GM12878 (cell line): ENCODE measurements around the gene CCSER1. TPM values are rescaled to one million over a fixed set of nuclear protein-coding genes. Genes with fewer than 3 reads are reported as not detected.

Source experiments
- ATAC-seq: fragments of 200-7000 bp; cut with Tn5 transposase; 3 replicates; pipeline ENCODE4 v1.9.1; 2020; ENCODE audit warnings: mild to moderate bottlenecking, moderate library complexity
- BruUV-seq: library from RNA; stranded (reverse); fragments of 400-500 nt; replicated peaks from 2 replicates; lab custom pipeline; 2021; lab: Mats Ljungman, UMichigan
- CTCF ChIA-PET: fragments of 300-600 bp; sonication (Branson Sonifier 250); formaldehyde crosslinking; extraction: SDS; loops from one replicate; lab custom pipeline; 2021; ENCODE audit warnings: inconsistent platforms; lab: Yijun Ruan, JAX
- POLR2A ChIA-PET: fragments of 350-600 bp; formaldehyde crosslinking; extraction: SDS; loops from one replicate; lab custom pipeline; 2021; ENCODE audit warnings: inconsistent platforms; lab: Charles Lee
- RAD21 ChIA-PET: fragments of 300-600 bp; sonication (Branson Sonifier 250); formaldehyde crosslinking; loops from one replicate; lab custom pipeline; 2023; ENCODE audit warnings: antibody characterized with exemption; ENCODE audit not compliant: unreplicated experiment; lab: Charles Lee
- SMC1A ChIA-PET: fragments of 300-600 bp; sonication (Branson Sonifier 250); formaldehyde crosslinking; loops from one replicate; lab custom pipeline; 2023; ENCODE audit not compliant: unreplicated experiment, uncharacterized antibody; lab: Charles Lee
- DNase-seq: peaks from one replicate; pipeline ENCODE4 v3.0.0-alpha.2; 2011; ENCODE audit warnings: low read depth, low spot score
- FAIRE-seq: peaks from 3 replicates; lab custom pipeline; 2011; peaks lifted over from hg19 to GRCh38; lab: Jason Lieb, UNC
- H2AFZ ChIP-seq: 2 replicates; pipeline ENCODE4 v1.6.0; 2011; ENCODE audit warnings: low read depth, low read length, control low read depth; ENCODE audit not compliant: control insufficient read depth
- H3K27ac ChIP-seq: 2 replicates; pipeline ENCODE4 v1.5.1; 2011; ENCODE audit warnings: control low read depth; ENCODE audit not compliant: control insufficient read depth, insufficient read depth
- H3K27me3 ChIP-seq, 2 experiments: replicated peaks in 1 of 2; 2 replicates each; pipeline versions ENCODE4 v1.6.0 to v1.6.1; 2011; ENCODE audit warnings: low read length in 1 of 2; ENCODE audit not compliant: control insufficient read depth in 2 of 2, insufficient read depth in 2 of 2
- H3K36me3 ChIP-seq, 2 experiments: 2 replicates each; pipeline ENCODE4 v1.5.1; 2011; ENCODE audit warnings: low read length in 1 of 2; ENCODE audit not compliant: control insufficient read depth in 2 of 2, insufficient read depth in 2 of 2
- H3K4me1 ChIP-seq: 2 replicates; pipeline ENCODE4 v1.6.1; 2011; ENCODE audit warnings: mild to moderate bottlenecking, low read length, moderate library complexity, mixed read lengths; ENCODE audit not compliant: control insufficient read depth, insufficient read depth
- H3K4me2 ChIP-seq: 2 replicates; pipeline ENCODE4 v1.6.0; 2011; ENCODE audit warnings: control low read depth; ENCODE audit not compliant: control insufficient read depth, insufficient read depth
- H3K4me3 ChIP-seq: fragments of 200-600 bp; sonication (generic); 2 replicates; pipeline ENCODE4 v1.5.1; 2016
- H3K79me2 ChIP-seq: 2 replicates; pipeline ENCODE4 v1.6.0; 2011; ENCODE audit warnings: low read length; ENCODE audit not compliant: control insufficient read depth, insufficient read depth
- H3K9ac ChIP-seq: 2 replicates; pipeline ENCODE4 v1.8.0; 2011; ENCODE audit warnings: low read length, control low read depth, mixed read lengths; ENCODE audit not compliant: control insufficient read depth, insufficient read depth
- H3K9me3 ChIP-seq: replicated peaks from 3 replicates; pipeline ENCODE4 v1.5.1; 2011; ENCODE audit warnings: mild to moderate bottlenecking, low read length; ENCODE audit not compliant: control insufficient read depth, insufficient read depth
- H4K20me1 ChIP-seq: 2 replicates; pipeline ENCODE4 v1.6.0; 2011; ENCODE audit not compliant: control insufficient read depth, insufficient read depth
- EP300 ChIP-seq, 2 experiments: fragments of 150-350 bp in 1 of 2; IDR thresholded peaks; 2 replicates each; pipeline ENCODE4 v1.6.1; 2011 to 2012; ENCODE audit warnings: low read depth in 2 of 2, low read length in 2 of 2, borderline replicate concordance in 1 of 2, improper control_type of control experiment in 1 of 2, inconsistent platforms in 1 of 2; ENCODE audit not compliant: control insufficient read depth in 1 of 2
- ZNF207 ChIP-seq: fragments of 450-650 bp; IDR thresholded peaks from 2 replicates; pipeline ENCODE4 v1.6.1; 2014; ENCODE audit warnings: antibody characterized with exemption, mild to moderate bottlenecking, borderline replicate concordance
- in situ Hi-C: fragments of 300-500 bp; cut with MboI; formaldehyde crosslinking; loops from 9 replicates; pipeline ENCODE4 v1.14.3; 2018; ENCODE audit warnings: mixed read lengths
- intact Hi-C: fragments of 100-400 bp; cut with micrococcal nuclease; formaldehyde crosslinking; loops from one replicate; pipeline ENCODE4 v1.14.2; 2022; ENCODE audit not compliant: unreplicated experiment
- polyA plus RNA-seq, 11 experiments: library from polyadenylated mRNA; depleted of rRNA in 4 of 11; unstranded in 6 of 11; stranded (reverse) in 5 of 11; fragments of >200 nt; fragmentation: Nextera tagmentation in 4 of 11; fragmentation: Illumina TruSeq in 1 of 11; extraction: Ambion mirVana in 4 of 11; extraction: Trizol in 1 of 11; gene quantifications; 1 replicate in 1 of 11; 2 replicates in 10 of 11; pipeline versions ENCODE4 v1.2.1 to v1.2.3, GENCODE V29; 2011 to 2016; ENCODE audit warnings: inconsistent platforms in 2 of 11, missing spikeins in 2 of 11, low read depth in 1 of 11
- total RNA-seq, 4 experiments: library from RNA; depleted of rRNA in 3 of 4; stranded (reverse); fragments of >200 nt in 3 of 4; fragmentation: Illumina TruSeq in 1 of 4; extraction: Trizol in 1 of 4; gene quantifications; 2 replicates each; pipeline versions ENCODE4 v1.2.1 to v1.2.3, GENCODE V29; 2013 to 2021
- TF ChIP-seq, protein P1 (sequence below): IDR thresholded peaks from 2 replicates; pipeline ENCODE4 v1.6.1; 2012; ENCODE audit warnings: low read depth, low read length, improper control_type of control experiment
- TF ChIP-seq, protein P2 (sequence below): fragments of 150-350 bp; IDR thresholded peaks from 2 replicates; pipeline ENCODE4 v1.6.1; 2014; ENCODE audit warnings: mild to moderate bottlenecking, low read depth, low read length

CCSER1 gene
- total and polyA plus RNA-seq, 10 of the 15 experiments (the other 5 are each of a cell fraction or from before 2014, with no cell fraction given), result 0.22 to 2.7 (median 1.0) TPM

DNA sequence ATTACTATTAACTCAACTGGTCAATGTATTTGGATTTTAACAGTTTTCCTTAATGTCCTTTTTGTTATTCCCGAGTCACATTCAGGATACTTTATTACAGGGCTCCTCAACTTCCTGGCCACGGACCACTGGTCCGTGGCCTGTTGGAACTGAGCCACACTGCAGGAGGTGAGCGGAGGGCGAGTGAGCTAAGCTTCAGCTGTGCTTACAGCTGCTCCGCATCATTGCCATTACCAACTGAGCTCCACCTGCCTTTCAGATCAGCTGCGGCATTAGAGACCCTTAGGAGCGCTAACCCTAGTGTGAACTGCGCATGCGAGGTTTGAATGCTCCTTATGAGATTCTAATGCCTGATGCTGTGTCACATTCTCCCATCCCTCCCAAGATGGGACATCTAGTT is 591.7 kb downstream of the CCSER1 start (continued):
- TF ChIP-seq, protein P1, sequence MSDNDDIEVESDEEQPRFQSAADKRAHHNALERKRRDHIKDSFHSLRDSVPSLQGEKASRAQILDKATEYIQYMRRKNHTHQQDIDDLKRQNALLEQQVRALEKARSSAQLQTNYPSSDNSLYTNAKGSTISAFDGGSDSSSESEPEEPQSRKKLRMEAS, result no peak
- no peak for TF ChIP-seq EP300 (IDR thresholded peaks at IDR 0.05; ENCODE audit: borderline replicate concordance in 1 of 2, control insufficient read depth in 1 of 2, low read depth in 2 of 2, low read length in 2 of 2)
- TF ChIP-seq ZNF207, result no peak

DNA sequence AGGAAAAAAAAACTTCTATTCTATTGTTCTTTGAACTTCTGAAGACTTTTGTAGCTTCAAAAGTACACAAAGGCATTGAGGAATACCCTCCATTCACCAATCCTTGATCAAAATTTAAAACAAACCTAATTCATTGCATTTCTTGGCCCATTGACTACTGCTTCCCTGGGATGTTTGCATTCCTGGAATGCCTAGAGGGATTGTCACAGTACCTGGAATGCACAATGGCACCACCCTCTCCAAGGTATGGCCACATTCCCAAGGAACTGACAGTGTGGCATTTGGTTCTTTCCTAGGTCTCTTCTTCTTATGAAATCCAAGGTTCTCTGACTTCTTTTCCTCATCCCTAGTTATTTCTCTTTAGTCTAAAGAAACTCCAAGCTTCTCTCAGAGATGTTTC is 600.7 kb downstream of the CCSER1 start:
- TF ChIP-seq, protein P2, sequence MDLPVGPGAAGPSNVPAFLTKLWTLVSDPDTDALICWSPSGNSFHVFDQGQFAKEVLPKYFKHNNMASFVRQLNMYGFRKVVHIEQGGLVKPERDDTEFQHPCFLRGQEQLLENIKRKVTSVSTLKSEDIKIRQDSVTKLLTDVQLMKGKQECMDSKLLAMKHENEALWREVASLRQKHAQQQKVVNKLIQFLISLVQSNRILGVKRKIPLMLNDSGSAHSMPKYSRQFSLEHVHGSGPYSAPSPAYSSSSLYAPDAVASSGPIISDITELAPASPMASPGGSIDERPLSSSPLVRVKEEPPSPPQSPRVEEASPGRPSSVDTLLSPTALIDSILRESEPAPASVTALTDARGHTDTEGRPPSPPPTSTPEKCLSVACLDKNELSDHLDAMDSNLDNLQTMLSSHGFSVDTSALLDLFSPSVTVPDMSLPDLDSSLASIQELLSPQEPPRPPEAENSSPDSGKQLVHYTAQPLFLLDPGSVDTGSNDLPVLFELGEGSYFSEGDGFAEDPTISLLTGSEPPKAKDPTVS, result no peak
- POLR2A ChIA-PET, result no interaction called here
- no peak overlapping the region for H2AFZ ChIP-seq

More for the DNA sequence above, 600.7 kb downstream of the CCSER1 start:
- Histone ChIP-seq H3K79me2 (no peaks in the 10 kb centered on the region), H3K4me1 (no peaks in the 10 kb centered on the region), H3K9me3 (no peaks in the 10 kb centered on the region), H3K27me3 (no peaks in the 10 kb centered on the region), H3K4me3 (no peak overlapping the region), H3K9ac (no peak overlapping the region), H4K20me1 (no peaks in the 10 kb centered on the region), H3K27ac (no peak overlapping the region), H3K4me2 (no peak overlapping the region), H3K36me3 (no peaks in the 10 kb centered on the region)
- intact Hi-C loops (no loop called here), in situ Hi-C loops (no loop called here)
- DNase-seq (no peak), ATAC-seq (no peak), FAIRE-seq (no peak)
- no TSS peak for BruUV-seq
- SMC1A ChIA-PET, result no interaction called here
- CTCF ChIA-PET, result interaction anchor here (0.7 kb wide), 1 partner anchor 146 kb away, joined by 3 read pairs; no protein-coding TSS in a partner anchor
- RAD21 ChIA-PET, result no interaction called here
